GM12878 (cell line): Measurements from ENCODE around the gene SESTD1. TPM values are rescaled to one million over a fixed set of nuclear protein-coding genes. Genes with fewer than 3 reads are reported as not detected.

ENCODE experiments used
- ATAC-seq: fragments of 200-7000 bp; cut with Tn5 transposase; 3 replicates; pipeline ENCODE4 v1.9.1; 2020; ENCODE audit warnings: mild to moderate bottlenecking, moderate library complexity
- BruUV-seq: library from RNA; stranded (reverse); fragments of 400-500 nt; replicated peaks from 2 replicates; lab custom pipeline; 2021; lab: Mats Ljungman, UMichigan
- CTCF ChIA-PET: fragments of 300-600 bp; sonication (Branson Sonifier 250); formaldehyde crosslinking; extraction: SDS; loops from one replicate; lab custom pipeline; 2021; ENCODE audit warnings: inconsistent platforms; lab: Yijun Ruan, JAX
- POLR2A ChIA-PET: fragments of 350-600 bp; formaldehyde crosslinking; extraction: SDS; loops from one replicate; lab custom pipeline; 2021; ENCODE audit warnings: inconsistent platforms; lab: Charles Lee
- RAD21 ChIA-PET: fragments of 300-600 bp; sonication (Branson Sonifier 250); formaldehyde crosslinking; loops from one replicate; lab custom pipeline; 2023; ENCODE audit warnings: antibody characterized with exemption; ENCODE audit not compliant: unreplicated experiment; lab: Charles Lee
- SMC1A ChIA-PET: fragments of 300-600 bp; sonication (Branson Sonifier 250); formaldehyde crosslinking; loops from one replicate; lab custom pipeline; 2023; ENCODE audit not compliant: unreplicated experiment, uncharacterized antibody; lab: Charles Lee
- DNase-seq: peaks from one replicate; pipeline ENCODE4 v3.0.0-alpha.2; 2011; ENCODE audit warnings: low read depth, low spot score
- FAIRE-seq: peaks from 3 replicates; lab custom pipeline; 2011; peaks lifted over from hg19 to GRCh38; lab: Jason Lieb, UNC
- H2AFZ ChIP-seq: 2 replicates; pipeline ENCODE4 v1.6.0; 2011; ENCODE audit warnings: low read depth, low read length, control low read depth; ENCODE audit not compliant: control insufficient read depth
- H3K27ac ChIP-seq: 2 replicates; pipeline ENCODE4 v1.5.1; 2011; ENCODE audit warnings: control low read depth; ENCODE audit not compliant: control insufficient read depth, insufficient read depth
- H3K27me3 ChIP-seq, 2 experiments: replicated peaks in 1 of 2; 2 replicates each; pipeline versions ENCODE4 v1.6.0 to v1.6.1; 2011; ENCODE audit warnings: low read length in 1 of 2; ENCODE audit not compliant: control insufficient read depth in 2 of 2, insufficient read depth in 2 of 2
- H3K36me3 ChIP-seq, 2 experiments: 2 replicates each; pipeline ENCODE4 v1.5.1; 2011; ENCODE audit warnings: low read length in 1 of 2; ENCODE audit not compliant: control insufficient read depth in 2 of 2, insufficient read depth in 2 of 2
- H3K4me1 ChIP-seq: 2 replicates; pipeline ENCODE4 v1.6.1; 2011; ENCODE audit warnings: mild to moderate bottlenecking, low read length, moderate library complexity, mixed read lengths; ENCODE audit not compliant: control insufficient read depth, insufficient read depth
- H3K4me2 ChIP-seq: 2 replicates; pipeline ENCODE4 v1.6.0; 2011; ENCODE audit warnings: control low read depth; ENCODE audit not compliant: control insufficient read depth, insufficient read depth
- H3K4me3 ChIP-seq: fragments of 200-600 bp; sonication (generic); 2 replicates; pipeline ENCODE4 v1.5.1; 2016
- H3K79me2 ChIP-seq: 2 replicates; pipeline ENCODE4 v1.6.0; 2011; ENCODE audit warnings: low read length; ENCODE audit not compliant: control insufficient read depth, insufficient read depth
- H3K9ac ChIP-seq: 2 replicates; pipeline ENCODE4 v1.8.0; 2011; ENCODE audit warnings: low read length, control low read depth, mixed read lengths; ENCODE audit not compliant: control insufficient read depth, insufficient read depth
- H3K9me3 ChIP-seq: replicated peaks from 3 replicates; pipeline ENCODE4 v1.5.1; 2011; ENCODE audit warnings: mild to moderate bottlenecking, low read length; ENCODE audit not compliant: control insufficient read depth, insufficient read depth
- H4K20me1 ChIP-seq: 2 replicates; pipeline ENCODE4 v1.6.0; 2011; ENCODE audit not compliant: control insufficient read depth, insufficient read depth
- CBFB ChIP-seq: IDR thresholded peaks from 2 replicates; pipeline ENCODE4 v1.6.1; 2016; ENCODE audit warnings: antibody characterized with exemption, low read depth
- E2F4 ChIP-seq: IDR thresholded peaks from 2 replicates; pipeline ENCODE4 v1.6.1; 2012; ENCODE audit warnings: low read depth, low read length, improper control_type of control experiment
- E2F8 ChIP-seq: fragments of 450-650 bp; IDR thresholded peaks from 2 replicates; pipeline ENCODE4 v1.6.1; 2018; ENCODE audit warnings: mild to moderate bottlenecking, low read depth, moderate library complexity; ENCODE audit not compliant: partially characterized antibody
- MAX ChIP-seq: IDR thresholded peaks from 2 replicates; pipeline ENCODE4 v1.6.1; 2012; ENCODE audit warnings: low read depth, low read length, improper control_type of control experiment
- POLR2A ChIP-seq: IDR thresholded peaks from 2 replicates; pipeline ENCODE4 v1.6.1; 2011; ENCODE audit warnings: low read depth, mild to moderate bottlenecking, low read length
- RAD51 ChIP-seq: fragments of 450-650 bp; IDR thresholded peaks from 2 replicates; pipeline ENCODE4 v1.6.1; 2016; ENCODE audit warnings: moderate library complexity, mild to moderate bottlenecking, inconsistent platforms
- SREBF2 ChIP-seq: IDR thresholded peaks from 2 replicates; pipeline ENCODE4 v1.6.1; 2012; ENCODE audit warnings: mild to moderate bottlenecking, low read length
- STAT1 ChIP-seq: fragments of 450-650 bp; conservative IDR thresholded peaks from 2 replicates; pipeline ENCODE4 v1.6.1; 2014; ENCODE audit warnings: antibody characterized with exemption, mild to moderate bottlenecking
- SUPT20H ChIP-seq: IDR thresholded peaks from 2 replicates; pipeline ENCODE4 v1.6.1; 2011; ENCODE audit warnings: low read depth, mild to moderate bottlenecking, low read length, moderate library complexity, borderline replicate concordance; ENCODE audit not compliant: control insufficient read depth
- WGBS: methylation state at CpG from one replicate; pipeline ENCODE4 v1.1.6; 2016; ENCODE audit warnings: low lambda C conversion rate; ENCODE audit not compliant: insufficient replicate concordance, insufficient coverage; ENCODE audit errors: missing lambda C conversion rate; 5-methylcytosine and 5-hydroxymethylcytosine counted together
- in situ Hi-C: fragments of 300-500 bp; cut with MboI; formaldehyde crosslinking; loops from 9 replicates; pipeline ENCODE4 v1.14.3; 2018; ENCODE audit warnings: mixed read lengths
- intact Hi-C: fragments of 100-400 bp; cut with micrococcal nuclease; formaldehyde crosslinking; loops from one replicate; pipeline ENCODE4 v1.14.2; 2022; ENCODE audit not compliant: unreplicated experiment
- polyA plus RNA-seq, 11 experiments: library from polyadenylated mRNA; depleted of rRNA in 4 of 11; unstranded in 6 of 11; stranded (reverse) in 5 of 11; fragments of >200 nt; fragmentation: Nextera tagmentation in 4 of 11; fragmentation: Illumina TruSeq in 1 of 11; extraction: Ambion mirVana in 4 of 11; extraction: Trizol in 1 of 11; gene quantifications; 1 replicate in 1 of 11; 2 replicates in 10 of 11; pipeline versions ENCODE4 v1.2.1 to v1.2.3, GENCODE V29; 2011 to 2016; ENCODE audit warnings: inconsistent platforms in 2 of 11, missing spikeins in 2 of 11, low read depth in 1 of 11
- total RNA-seq, 4 experiments: library from RNA; depleted of rRNA in 3 of 4; stranded (reverse); fragments of >200 nt in 3 of 4; fragmentation: Illumina TruSeq in 1 of 4; extraction: Trizol in 1 of 4; gene quantifications; 2 replicates each; pipeline versions ENCODE4 v1.2.1 to v1.2.3, GENCODE V29; 2013 to 2021
- TF ChIP-seq, protein P1 (sequence below): IDR thresholded peaks from 2 replicates; pipeline ENCODE4 v1.6.1; 2011; ENCODE audit warnings: borderline replicate concordance, low read depth, mild to moderate bottlenecking, moderate library complexity, low read length; ENCODE audit not compliant: insufficient read depth, poor library complexity, severe bottlenecking
- TF ChIP-seq, protein P2 (sequence below): fragments of 450-650 bp; IDR thresholded peaks from 2 replicates; pipeline ENCODE4 v1.6.1; 2017; ENCODE audit warnings: antibody characterized with exemption, mild to moderate bottlenecking, moderate library complexity

The SESTD1 gene
- total and polyA plus RNA-seq, 10 of the 15 experiments (the other 5 are each of a cell fraction or from before 2014, with no cell fraction given): 4.4 to 22.7 (median 9.5) TPM

GRCh38 chr2:179133016-179133415, 131.6 kb downstream of the SESTD1 start:
- CTCF ChIA-PET: interaction anchor here (0.6 to 6.5 kb wide), 8 partner anchors 11 to 371 kb away, joined by 3 to 191 read pairs (median 6); no protein-coding TSS in a partner anchor
- intact Hi-C loops: no loop called here

More at GRCh38 chr2:179133016-179133415, 131.6 kb downstream of the SESTD1 start:
- SMC1A ChIA-PET: interaction anchor here (1.2 to 7.3 kb wide), 5 partner anchors 99 to 244 kb away, joined by 4 to 151 read pairs (median 5); no protein-coding TSS in a partner anchor
- no peaks in the 10 kb centered on the region for H3K36me3 ChIP-seq
- no peak overlapping the region for H3K27ac ChIP-seq
- TF ChIP-seq, protein P1, sequence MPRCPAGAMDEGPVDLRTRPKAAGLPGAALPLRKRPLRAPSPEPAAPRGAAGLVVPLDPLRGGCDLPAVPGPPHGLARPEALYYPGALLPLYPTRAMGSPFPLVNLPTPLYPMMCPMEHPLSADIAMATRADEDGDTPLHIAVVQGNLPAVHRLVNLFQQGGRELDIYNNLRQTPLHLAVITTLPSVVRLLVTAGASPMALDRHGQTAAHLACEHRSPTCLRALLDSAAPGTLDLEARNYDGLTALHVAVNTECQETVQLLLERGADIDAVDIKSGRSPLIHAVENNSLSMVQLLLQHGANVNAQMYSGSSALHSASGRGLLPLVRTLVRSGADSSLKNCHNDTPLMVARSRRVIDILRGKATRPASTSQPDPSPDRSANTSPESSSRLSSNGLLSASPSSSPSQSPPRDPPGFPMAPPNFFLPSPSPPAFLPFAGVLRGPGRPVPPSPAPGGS: no peak
- TF ChIP-seq E2F4 (no peak), POLR2A (no peak), E2F8 (no peak), RAD51 (no peak), CBFB (no peak), SREBF2 (no peak), MAX (no peak), SUPT20H (no peak), STAT1 (no peak)
- TF ChIP-seq, protein P2, sequence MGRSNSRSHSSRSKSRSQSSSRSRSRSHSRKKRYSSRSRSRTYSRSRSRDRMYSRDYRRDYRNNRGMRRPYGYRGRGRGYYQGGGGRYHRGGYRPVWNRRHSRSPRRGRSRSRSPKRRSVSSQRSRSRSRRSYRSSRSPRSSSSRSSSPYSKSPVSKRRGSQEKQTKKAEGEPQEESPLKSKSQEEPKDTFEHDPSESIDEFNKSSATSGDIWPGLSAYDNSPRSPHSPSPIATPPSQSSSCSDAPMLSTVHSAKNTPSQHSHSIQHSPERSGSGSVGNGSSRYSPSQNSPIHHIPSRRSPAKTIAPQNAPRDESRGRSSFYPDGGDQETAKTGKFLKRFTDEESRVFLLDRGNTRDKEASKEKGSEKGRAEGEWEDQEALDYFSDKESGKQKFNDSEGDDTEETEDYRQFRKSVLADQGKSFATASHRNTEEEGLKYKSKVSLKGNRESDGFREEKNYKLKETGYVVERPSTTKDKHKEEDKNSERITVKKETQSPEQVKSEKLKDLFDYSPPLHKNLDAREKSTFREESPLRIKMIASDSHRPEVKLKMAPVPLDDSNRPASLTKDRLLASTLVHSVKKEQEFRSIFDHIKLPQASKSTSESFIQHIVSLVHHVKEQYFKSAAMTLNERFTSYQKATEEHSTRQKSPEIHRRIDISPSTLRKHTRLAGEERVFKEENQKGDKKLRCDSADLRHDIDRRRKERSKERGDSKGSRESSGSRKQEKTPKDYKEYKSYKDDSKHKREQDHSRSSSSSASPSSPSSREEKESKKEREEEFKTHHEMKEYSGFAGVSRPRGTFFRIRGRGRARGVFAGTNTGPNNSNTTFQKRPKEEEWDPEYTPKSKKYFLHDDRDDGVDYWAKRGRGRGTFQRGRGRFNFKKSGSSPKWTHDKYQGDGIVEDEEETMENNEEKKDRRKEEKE: no peak
- H3K4me2 ChIP-seq: no peak overlapping the region
- H3K27me3 ChIP-seq: no peaks in the 10 kb centered on the region
- in situ Hi-C loops: loop anchor here (10.0 kb wide), 1 partner anchor 338 kb away; no protein-coding TSS in a partner anchor
- H4K20me1 ChIP-seq: no peaks in the 10 kb centered on the region
- FAIRE-seq (no peak), DNase-seq (no peak), ATAC-seq (no peak)
- no peak overlapping the region for H2AFZ ChIP-seq
- WGBS: 100% methylated on average over 1 of the region's 1 CpG
- no peak overlapping the region for H3K4me3 ChIP-seq
- no peaks in the 10 kb centered on the region for H3K9me3 ChIP-seq
- H3K79me2 ChIP-seq: no peaks in the 10 kb centered on the region
- POLR2A ChIA-PET: no interaction called here
- H3K4me1 ChIP-seq: no peaks in the 10 kb centered on the region
- RAD21 ChIA-PET: interaction anchor here (0.9 to 6.5 kb wide), 3 partner anchors 158 to 244 kb away, joined by 3 to 119 read pairs (median 3); no protein-coding TSS in a partner anchor
- no TSS peak for BruUV-seq
- H3K9ac ChIP-seq: no peak overlapping the region
